B cell (primary cell): ENCODE results near the gene MARF1. TPM values are rescaled to one million over a fixed set of nuclear protein-coding genes. Genes with fewer than 3 reads are reported as not detected.
A peak's percentile ranks its signal among the peaks of the same experiment; 100 is the strongest.

Experiments
- ATAC-seq: fragments of 200-7000 bp; cut with Tn5 transposase; one replicate; pipeline ENCODE4 v1.10.0; 2021; ENCODE audit warnings: low read depth, mild to moderate bottlenecking, moderate number of reproducible peaks, moderate library complexity
- CTCF ChIA-PET: fragments of 350-600 bp; sonication (Branson Sonifier 250); formaldehyde crosslinking; loops from one replicate; lab custom pipeline; 2021; ENCODE audit warnings: antibody characterized with exemption, inconsistent platforms; lab: Charles Lee
- POLR2A ChIA-PET: fragments of 350-600 bp; sonication (Branson Sonifier 250); formaldehyde crosslinking; loops from one replicate; lab custom pipeline; 2021; ENCODE audit warnings: antibody characterized with exemption; lab: Charles Lee
- DNase-seq: peaks from one replicate; pipeline ENCODE4 v3.0.0; 2013
- H2AFZ ChIP-seq: 2 replicates; pipeline ENCODE4 v1.6.1; 2012; ENCODE audit warnings: mild to moderate bottlenecking, low read depth, low read length; ENCODE audit not compliant: insufficient read depth, poor library complexity, severe bottlenecking
- H3K27ac ChIP-seq, 2 donors: 1 replicate in 1 of 2; 2 replicates in 1 of 2; pipeline ENCODE4 v1.5.1; 2012 to 2013; ENCODE audit warnings: low read length in 2 of 2, mild to moderate bottlenecking in 2 of 2, moderate library complexity in 1 of 2
- H3K27me3 ChIP-seq, 4 experiments: fragments of 200-600 bp in 1 of 4; sonication (generic) in 1 of 4; replicated peaks in 1 of 4; 1 replicate in 2 of 4; 2 replicates in 2 of 4; pipeline versions ENCODE4 v1.6.1 to v1.7.0; 2013 to 2016; ENCODE audit warnings: low read length in 3 of 4, mild to moderate bottlenecking in 2 of 4, mixed read lengths in 1 of 4, moderate library complexity in 1 of 4; ENCODE audit not compliant: insufficient read depth in 4 of 4, control insufficient read depth in 3 of 4; ENCODE audit errors: control extremely low read depth in 1 of 4
- H3K36me3 ChIP-seq, 2 experiments: replicated peaks in 1 of 2; 1 replicate in 1 of 2; 2 replicates in 1 of 2; pipeline versions ENCODE4 v1.6.1 to v1.7.1; 2013; ENCODE audit warnings: low read length in 1 of 2; ENCODE audit not compliant: insufficient read depth in 2 of 2, control insufficient read depth in 1 of 2; ENCODE audit errors: control extremely low read depth in 1 of 2, extremely low read depth in 1 of 2
- H3K4me1 ChIP-seq, 2 donors: fragments of 200-600 bp in 1 of 2; sonication (generic) in 1 of 2; 1 replicate in 1 of 2; 2 replicates in 1 of 2; pipeline versions ENCODE4 v1.5.1 to v1.6.1; 2013 to 2017; ENCODE audit warnings: low read length in 2 of 2; ENCODE audit not compliant: control insufficient read depth in 2 of 2, insufficient read depth in 2 of 2
- H3K4me2 ChIP-seq: replicated peaks from 2 replicates; pipeline ENCODE3; 2012; ENCODE audit warnings: mild to moderate bottlenecking, low read depth, low read length; ENCODE audit not compliant: poor library complexity, severe bottlenecking
- H3K4me3 ChIP-seq, 5 experiments: fragments of 200-600 bp in 1 of 5; sonication (generic) in 1 of 5; 1 replicate in 3 of 5; 2 replicates in 2 of 5; pipeline versions ENCODE4 v1.5.1 to v1.7.0; 2011 to 2016; ENCODE audit warnings: low read length in 4 of 5, mild to moderate bottlenecking in 4 of 5, low read depth in 2 of 5, control low read depth in 1 of 5, moderate library complexity in 1 of 5; ENCODE audit not compliant: insufficient read depth in 1 of 5; ENCODE audit errors: control extremely low read depth in 1 of 5, extremely low read depth in 1 of 5
- H3K79me2 ChIP-seq: fragments of 200-600 bp; sonication (generic); one replicate; pipeline ENCODE4 v1.6.0; 2016; ENCODE audit warnings: low read length; ENCODE audit not compliant: control insufficient read depth, insufficient read depth
- H3K9ac ChIP-seq: fragments of 200-600 bp; sonication (generic); 2 replicates; pipeline ENCODE4 v1.6.1; 2017; ENCODE audit warnings: mild to moderate bottlenecking, low read length, moderate library complexity
- H3K9me3 ChIP-seq, 3 donors: one replicate each; pipeline versions ENCODE4 v1.6.1 to v1.7.1; 2013; ENCODE audit warnings: low read length in 2 of 3; ENCODE audit not compliant: control insufficient read depth in 2 of 3, insufficient read depth in 1 of 3; ENCODE audit errors: control extremely low read depth in 1 of 3
- H4K20me1 ChIP-seq: 2 replicates; pipeline ENCODE4 v1.6.0; 2012; ENCODE audit warnings: mild to moderate bottlenecking, low read length; ENCODE audit not compliant: insufficient read depth, control insufficient read depth, poor library complexity, severe bottlenecking
- H3K27ac Mint-ChIP-seq: one replicate; pipeline ENCODE4 v1.8.0; 2021; ENCODE audit warnings: mixed read lengths
- H3K27me3 Mint-ChIP-seq: one replicate; pipeline ENCODE4 v1.8.0; 2021; ENCODE audit warnings: mixed read lengths
- H3K4me1 Mint-ChIP-seq: one replicate; pipeline ENCODE4 v1.8.0; 2021; ENCODE audit warnings: mixed read lengths
- H3K4me3 Mint-ChIP-seq: one replicate; pipeline ENCODE4 v1.8.0; 2021; ENCODE audit warnings: mixed read lengths
- H3K9me3 Mint-ChIP-seq: one replicate; pipeline ENCODE4 v1.8.0; 2022; ENCODE audit warnings: mixed read lengths; ENCODE audit not compliant: insufficient read depth
- CTCF ChIP-seq: fragments of 200-600 bp; IDR thresholded peaks from one replicate; pipeline ENCODE4 v1.8.0; 2022; ENCODE audit warnings: antibody characterized with exemption, mild to moderate bottlenecking
- EZH2 ChIP-seq: IDR thresholded peaks from 2 replicates; pipeline ENCODE4 v1.6.1; 2012; ENCODE audit warnings: borderline replicate concordance, low read depth, mild to moderate bottlenecking, moderate library complexity, low read length; ENCODE audit not compliant: insufficient read depth, poor library complexity, severe bottlenecking
- WGBS: methylation state at CpG from one replicate; pipeline ENCODE4 v1.1.5; 2013; ENCODE audit warnings: missing lambda C conversion rate; ENCODE audit not compliant: insufficient coverage; 5-methylcytosine and 5-hydroxymethylcytosine counted together
- intact Hi-C: fragments of 100-400 bp; cut with micrococcal nuclease; formaldehyde crosslinking; loops from one replicate; pipeline ENCODE4 v1.10.0; 2022
- polyA plus RNA-seq: library from polyadenylated mRNA; depleted of rRNA; stranded (reverse); fragments of >200 nt; gene quantifications from 2 replicates; pipeline ENCODE4 v1.2.3, GENCODE V29; 2012
- total RNA-seq, 2 donors: library from RNA; stranded (reverse); fragments of 120-200 nt in 1 of 2; gene quantifications; 1 replicate in 1 of 2; 2 replicates in 1 of 2; pipeline versions ENCODE4 v1.2.3 to v1.2.4, GENCODE V29; 2013 to 2022

The MARF1 gene
- total and polyA plus RNA-seq, 2 donors (not counting 1 experiment from before 2014, with no cell fraction given) = 68.0 to 366 TPM

GRCh38 chr16:15635926-15636325 is 7.0 kb downstream of the MARF1 start:
- Histone ChIP-seq H3K27me3 (no peaks in the 10 kb centered on the region), H4K20me1 (no peaks in the 10 kb centered on the region), H3K79me2 (peaks cover 93% of the 10 kb centered on the region), H3K9ac (peak overlapping the region; percentile 54), H3K4me3 (peak overlapping the region in 3 of 5 experiments; percentile 3 to 46 (median 3)), H2AFZ (no peak overlapping the region), H3K27ac (peak overlapping the region; percentile 83 to 100), H3K36me3 (peaks cover 4 to 79% of the 10 kb centered on the region in 2 experiments), H3K4me1 (peaks cover 87 to 88% of the 10 kb centered on the region in 2 donors), H3K9me3 (no peaks in the 10 kb centered on the region), H3K4me2 (peak overlapping the region; percentile 68)
- DNase-seq (peak; percentile 17), ATAC-seq (no peak)
- intact Hi-C loops = loop anchor here (1.0 to 5.0 kb wide), 4 partner anchors 15 to 202 kb away; partner anchors contain the start of genes BMERB1 and NDE1
- Mint-ChIP-seq H3K4me3 (peak overlapping the region; percentile 87), H3K27ac (peak overlapping the region; percentile 91), H3K27me3 (no peaks in the 10 kb centered on the region), H3K4me1 (peaks cover 87% of the 10 kb centered on the region), H3K9me3 (no peaks in the 10 kb centered on the region)
- WGBS = 97% methylated on average over 7 of the region's 9 CpGs
- ChIA-PET CTCF (interaction anchor here (0.6 to 3.5 kb wide), 4 partner anchors 8 to 208 kb away, joined by 3 to 11 read pairs (median 5); no protein-coding TSS in a partner anchor), POLR2A (no interaction called here)
- TF ChIP-seq CTCF (no peak), EZH2 (no peak)

GRCh38 chr16:15631730-15632409 is 11.1 kb downstream of the MARF1 start:
- Histone ChIP-seq H3K36me3 (peaks cover 6 to 91% of the 10 kb centered on the region in 2 experiments), H4K20me1 (peaks cover 26% of the 10 kb centered on the region), H3K4me3 (no peak overlapping the region), H3K9ac (peak overlapping the region; percentile 6), H3K9me3 (no peaks in the 10 kb centered on the region), H3K27ac (peak overlapping the region; percentile 61 to 100), H3K4me2 (peak overlapping the region; percentile 43), H3K27me3 (no peaks in the 10 kb centered on the region), H2AFZ (no peak overlapping the region), H3K79me2 (peaks cover 99% of the 10 kb centered on the region), H3K4me1 (peaks cover 50 to 51% of the 10 kb centered on the region in 2 donors)
- Mint-ChIP-seq H3K27ac (peak overlapping the region; percentile 92), H3K4me1 (peaks cover 78% of the 10 kb centered on the region), H3K27me3 (no peaks in the 10 kb centered on the region), H3K4me3 (peak overlapping the region; percentile 76), H3K9me3 (no peaks in the 10 kb centered on the region)
- intact Hi-C loops = no loop called here
- ATAC-seq = no peak
- TF ChIP-seq EZH2 = no peak
- TF ChIP-seq CTCF = no peak
- ChIA-PET POLR2A (interaction anchor here (1.0 to 4.2 kb wide), 2 partner anchors 11 to 41 kb away, joined by 4 to 36 read pairs; partner anchors contain the start of gene MARF1), CTCF (interaction anchor here (0.8 to 6.2 kb wide), 3 partner anchors 10 to 27 kb away, joined by 3 to 57 read pairs (median 4); partner anchors contain the start of gene MARF1)
- WGBS = 83% methylated on average over 1 of the region's 2 CpGs
- peak; percentile 28 for DNase-seq
